ACC112 (cell line): ENCODE measurements around the gene NKX2-1.

Experiments used
- H2AFZ ChIP-seq: fragments of 200-600 bp; sonication (generic); one replicate; pipeline ENCODE4 v1.6.0; 2017; ENCODE audit warnings: antibody characterized with exemption, low read length; ENCODE audit not compliant: unreplicated experiment
- H3K27ac ChIP-seq: fragments of 200-600 bp; sonication (generic); 2 replicates; pipeline ENCODE4 v1.5.1; 2014; ENCODE audit warnings: low read depth, mild to moderate bottlenecking, antibody characterized with exemption, low read length, moderate library complexity
- H3K27me3 ChIP-seq: fragments of 200-600 bp; sonication (generic); 2 replicates; pipeline ENCODE4 v1.6.1; 2014; ENCODE audit warnings: mild to moderate bottlenecking, antibody characterized with exemption, low read length, moderate library complexity, mixed read lengths; ENCODE audit not compliant: insufficient read depth
- H3K36me3 ChIP-seq: fragments of 200-600 bp; sonication (generic); 2 replicates; pipeline ENCODE4 v1.6.1; 2016; ENCODE audit warnings: mild to moderate bottlenecking, antibody characterized with exemption, low read length, moderate library complexity, mixed read lengths; ENCODE audit not compliant: insufficient read depth
- H3K4me1 ChIP-seq: fragments of 200-600 bp; sonication (generic); one replicate; pipeline ENCODE4 v1.6.1; 2016; ENCODE audit warnings: low read length, mixed read lengths; ENCODE audit not compliant: insufficient read depth, unreplicated experiment, control insufficient read depth
- H3K4me3 ChIP-seq: fragments of 200-600 bp; sonication (generic); 2 replicates; pipeline ENCODE4 v1.5.1; 2014; ENCODE audit warnings: mild to moderate bottlenecking, low read depth, low read length
- H3K79me2 ChIP-seq: fragments of 200-600 bp; sonication (generic); one replicate; pipeline ENCODE4 v1.6.0; 2016; ENCODE audit warnings: low read length; ENCODE audit not compliant: control insufficient read depth, unreplicated experiment, insufficient read depth

The NKX2-1 gene

DNA sequence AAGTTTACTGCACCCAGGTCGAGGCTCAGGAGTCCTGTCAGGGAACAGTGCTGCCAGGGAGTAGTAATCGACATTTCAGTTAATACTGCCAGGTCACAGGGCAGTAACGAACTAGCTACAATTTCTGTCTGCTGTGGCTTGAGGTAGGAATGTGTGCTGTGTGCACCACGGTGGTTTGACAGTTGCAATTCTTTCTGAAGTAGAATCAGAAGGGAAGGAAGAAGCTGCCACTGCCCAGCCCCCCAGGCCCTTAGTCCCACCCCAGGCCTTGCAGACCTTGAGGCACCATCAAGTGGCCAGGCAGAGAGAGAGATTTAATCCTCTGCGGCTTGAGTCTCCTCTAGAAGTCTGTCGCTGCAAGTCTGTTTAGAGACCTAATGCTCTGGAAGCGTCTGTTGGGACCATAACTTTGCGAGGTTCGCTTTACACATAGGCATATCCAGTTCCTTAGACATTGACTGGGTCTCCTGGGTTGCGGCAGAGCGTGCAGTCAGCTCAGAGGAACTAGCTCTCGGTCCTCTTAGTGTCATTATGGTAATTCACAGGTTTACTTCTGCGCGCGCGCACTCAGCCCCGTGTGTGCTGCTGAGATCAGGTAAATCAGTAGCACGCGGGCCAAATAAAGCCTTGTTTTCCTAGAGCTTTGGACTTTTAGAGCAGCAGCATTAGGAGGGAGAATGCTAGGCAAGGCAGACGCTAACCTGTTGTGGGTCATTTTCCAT lies 9.8 kb downstream of the NKX2-1 start:
- Histone ChIP-seq H3K79me2 (no peaks in the 10 kb centered on the region), H2AFZ (no peak overlapping the region), H3K4me3 (no peak overlapping the region), H3K27ac (no peak overlapping the region), H3K36me3 (no peaks in the 10 kb centered on the region), H3K4me1 (no peaks in the 10 kb centered on the region), H3K27me3 (peaks cover 99% of the 10 kb centered on the region)

DNA sequence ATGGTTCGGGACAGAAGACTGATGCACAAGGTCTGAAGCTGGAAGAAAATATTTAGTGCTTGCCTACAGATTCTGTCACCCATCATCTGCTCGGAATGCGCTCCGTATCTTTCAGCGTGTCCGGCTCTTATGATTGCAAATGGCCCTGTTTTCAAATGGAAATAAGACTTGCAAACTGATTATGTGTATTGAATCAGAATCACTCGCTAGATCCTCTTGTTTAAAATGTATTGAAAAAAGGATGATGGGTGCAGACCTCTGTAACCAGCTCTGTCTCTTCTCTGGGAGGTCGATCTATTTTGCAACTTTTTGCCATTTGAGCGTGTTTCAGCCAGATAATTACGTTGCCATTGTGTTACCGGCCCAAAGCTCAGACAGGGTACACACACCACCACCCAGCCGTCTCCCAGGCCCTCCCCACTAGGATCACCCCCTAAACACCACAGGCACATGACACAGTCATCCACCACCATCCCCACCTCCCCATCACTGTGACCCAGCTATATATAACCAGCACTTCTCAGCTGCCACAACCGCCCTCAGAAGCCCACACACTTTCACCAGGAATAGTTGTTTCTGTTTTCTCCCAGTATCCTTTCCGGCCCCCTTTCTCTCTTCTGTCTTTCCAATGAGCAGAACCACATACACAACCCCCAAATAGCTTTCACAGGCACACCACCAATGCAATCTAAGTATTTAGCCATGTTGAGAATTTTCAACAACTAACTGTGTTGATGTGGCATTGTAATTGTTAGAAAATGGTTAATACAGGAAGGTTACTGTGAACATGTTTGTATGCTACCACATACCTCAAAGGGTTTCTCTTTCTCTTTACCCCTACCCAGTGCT lies 10.7 kb downstream of the NKX2-1 start:
- Histone ChIP-seq H2AFZ (no peak overlapping the region), H3K79me2 (no peaks in the 10 kb centered on the region), H3K4me1 (no peaks in the 10 kb centered on the region), H3K36me3 (no peaks in the 10 kb centered on the region), H3K27me3 (peaks cover 99% of the 10 kb centered on the region), H3K4me3 (no peak overlapping the region), H3K27ac (no peak overlapping the region)

DNA sequence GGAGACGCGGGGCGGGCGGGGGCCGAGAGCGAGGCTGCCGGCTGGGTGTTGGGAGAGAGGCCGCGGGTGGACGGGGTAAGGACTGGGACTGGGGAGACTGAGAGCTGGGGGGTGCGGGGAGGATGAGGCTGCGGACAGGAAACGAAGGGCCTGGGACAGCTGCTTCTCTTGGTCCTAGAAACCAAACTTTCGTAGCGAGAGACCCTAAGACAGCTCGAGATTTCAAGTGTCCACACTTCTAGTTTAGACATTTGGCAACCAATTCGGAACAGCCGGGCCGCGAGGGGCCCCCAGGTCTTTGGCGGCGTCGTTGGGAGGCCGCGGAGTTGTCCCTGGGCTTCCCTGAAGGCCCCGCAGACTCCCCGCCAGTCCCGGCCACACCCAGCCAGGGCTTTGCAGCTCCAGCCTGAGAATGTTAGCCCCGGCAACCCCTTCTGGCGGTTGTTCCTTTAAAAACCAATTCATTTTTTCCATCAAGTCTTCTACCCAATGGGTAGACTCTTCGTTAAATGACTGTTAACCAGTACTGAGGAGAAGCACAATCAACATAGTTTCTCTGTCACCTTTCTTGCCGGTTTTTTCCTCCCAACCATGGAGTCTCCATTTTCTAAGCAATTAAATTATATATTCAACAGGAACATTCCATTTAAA lies 11.5 kb downstream of the NKX2-1 start:
- Histone ChIP-seq H3K4me1 (no peaks in the 10 kb centered on the region), H3K36me3 (no peaks in the 10 kb centered on the region), H3K4me3 (no peak overlapping the region), H3K27ac (no peak overlapping the region), H2AFZ (no peak overlapping the region), H3K27me3 (peaks cover 99% of the 10 kb centered on the region), H3K79me2 (no peaks in the 10 kb centered on the region)

DNA sequence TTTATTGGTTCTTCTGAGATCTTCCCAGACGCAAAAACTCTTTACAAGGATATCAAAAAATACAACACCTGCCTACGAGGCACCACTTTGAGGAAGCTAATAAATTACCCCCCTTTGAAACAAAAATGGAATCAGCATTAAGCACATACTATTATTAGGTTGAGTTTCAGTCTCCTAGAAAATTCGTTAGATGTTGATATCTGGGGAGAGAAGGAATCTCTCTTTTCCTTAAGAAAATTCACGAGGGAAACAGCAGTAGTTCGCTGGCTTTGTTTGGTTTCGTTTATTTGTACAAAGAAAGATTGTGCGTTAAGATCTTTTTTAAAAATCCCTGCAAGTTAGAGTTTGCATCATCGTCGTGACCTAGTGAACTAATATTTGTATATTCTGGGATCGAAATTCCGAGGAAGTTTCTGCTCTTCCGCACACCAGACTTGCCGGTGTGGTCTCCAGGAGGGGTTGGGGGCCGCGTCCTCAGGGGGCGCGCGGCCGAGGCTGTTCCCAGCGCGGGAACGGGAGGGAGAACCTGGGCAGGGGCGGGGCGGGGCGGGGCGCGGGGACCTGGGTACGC lies 12.1 kb downstream of the NKX2-1 start:
- peaks cover 99% of the 10 kb centered on the region for H3K27me3 ChIP-seq
- no peak overlapping the region for H3K4me3 ChIP-seq
- no peaks in the 10 kb centered on the region for H3K36me3 ChIP-seq
- no peaks in the 10 kb centered on the region for H3K79me2 ChIP-seq
- no peak overlapping the region for H3K27ac ChIP-seq
- H3K4me1 ChIP-seq, result no peaks in the 10 kb centered on the region
- no peak overlapping the region for H2AFZ ChIP-seq

DNA sequence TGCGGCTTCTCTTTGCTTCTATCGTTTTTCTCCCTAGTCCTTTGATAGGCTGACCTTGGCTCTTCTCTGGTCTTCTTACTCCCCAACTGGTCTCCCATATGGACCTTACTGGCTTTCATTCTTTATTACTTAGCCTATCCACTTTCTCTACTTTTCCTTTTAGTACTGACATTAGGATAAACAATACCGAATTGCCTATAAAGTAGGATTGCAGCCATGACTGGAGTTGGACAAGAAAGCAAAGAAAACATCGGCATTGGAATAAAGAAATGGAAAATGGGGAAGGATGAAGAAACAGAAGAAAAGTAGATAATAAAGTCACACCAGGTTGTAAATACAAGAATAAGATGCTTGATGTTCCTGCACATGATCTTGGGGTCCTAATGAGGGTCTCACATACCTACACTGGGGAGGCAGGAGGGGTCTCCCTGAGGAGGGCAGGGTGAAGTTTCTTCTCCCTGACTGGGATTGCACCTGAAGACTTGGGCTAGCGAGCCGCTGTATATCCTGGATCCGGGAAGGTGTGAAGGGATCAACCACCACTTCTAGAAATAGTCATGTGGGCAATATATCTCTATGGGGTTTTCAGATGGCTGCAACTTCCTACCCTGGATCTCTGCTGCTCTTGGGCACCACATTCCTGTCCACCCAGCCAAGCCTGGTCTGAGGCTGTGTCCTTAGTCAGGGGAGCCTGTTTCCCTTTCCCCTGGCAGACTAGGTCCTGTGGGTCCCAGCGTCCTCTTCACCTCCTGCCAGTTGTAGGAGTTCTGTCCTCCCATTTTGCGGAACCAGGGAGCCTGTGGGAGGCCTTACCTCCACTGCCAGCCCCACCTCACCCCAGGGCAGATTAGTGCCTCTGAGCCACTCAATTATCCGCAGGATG lies 13.1 kb downstream of the NKX2-1 start:
- Histone ChIP-seq H3K27me3 (peaks cover 99% of the 10 kb centered on the region), H3K36me3 (no peaks in the 10 kb centered on the region), H3K79me2 (no peaks in the 10 kb centered on the region), H2AFZ (no peak overlapping the region), H3K4me1 (no peaks in the 10 kb centered on the region), H3K4me3 (no peak overlapping the region), H3K27ac (no peak overlapping the region)

DNA sequence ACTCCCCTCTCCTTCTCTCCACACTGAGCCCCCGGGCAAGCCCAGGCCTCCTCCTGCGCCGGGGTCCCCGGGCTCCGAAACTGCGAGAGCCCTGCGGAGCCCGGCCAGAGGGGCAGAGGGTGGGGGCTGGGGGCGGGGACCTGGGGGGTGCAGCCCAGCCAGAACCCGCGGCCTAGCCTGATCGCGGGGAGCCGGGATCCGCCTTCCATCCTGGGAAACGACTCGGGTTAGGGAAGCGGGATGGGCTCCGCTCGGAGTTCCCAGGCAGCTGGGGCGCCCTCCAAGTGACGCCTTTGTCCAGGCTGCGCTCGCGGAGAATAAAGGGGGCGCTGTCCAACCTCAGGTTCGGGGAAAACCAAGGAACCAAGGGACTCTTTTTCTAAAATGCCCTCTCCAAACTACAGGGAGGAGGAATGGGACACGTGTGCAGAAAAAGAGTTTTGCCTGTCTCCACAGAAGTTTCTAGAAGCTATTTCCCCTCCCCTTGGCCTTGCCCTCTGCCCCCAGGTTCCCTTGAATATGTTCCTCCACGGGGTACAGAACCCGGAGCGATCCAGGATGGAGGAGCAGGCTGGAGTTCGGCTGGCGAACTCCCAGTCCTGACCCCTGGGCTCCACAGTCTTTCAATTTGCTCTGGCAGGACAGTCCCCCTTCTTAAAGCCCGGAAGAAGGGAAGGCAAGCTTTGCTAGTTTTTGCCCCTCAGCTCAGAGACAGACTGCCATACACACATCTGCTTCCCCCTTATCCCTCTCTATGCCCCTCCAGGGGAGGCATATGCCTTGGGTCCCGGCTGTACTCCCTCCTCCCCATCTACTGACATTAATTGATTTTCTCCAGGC lies 13.9 kb downstream of the NKX2-1 start:
- Histone ChIP-seq H3K36me3 (no peaks in the 10 kb centered on the region), H3K79me2 (no peaks in the 10 kb centered on the region), H3K27ac (no peak overlapping the region), H2AFZ (no peak overlapping the region), H3K27me3 (peaks cover 100% of the 10 kb centered on the region), H3K4me3 (no peak overlapping the region), H3K4me1 (no peaks in the 10 kb centered on the region)

DNA sequence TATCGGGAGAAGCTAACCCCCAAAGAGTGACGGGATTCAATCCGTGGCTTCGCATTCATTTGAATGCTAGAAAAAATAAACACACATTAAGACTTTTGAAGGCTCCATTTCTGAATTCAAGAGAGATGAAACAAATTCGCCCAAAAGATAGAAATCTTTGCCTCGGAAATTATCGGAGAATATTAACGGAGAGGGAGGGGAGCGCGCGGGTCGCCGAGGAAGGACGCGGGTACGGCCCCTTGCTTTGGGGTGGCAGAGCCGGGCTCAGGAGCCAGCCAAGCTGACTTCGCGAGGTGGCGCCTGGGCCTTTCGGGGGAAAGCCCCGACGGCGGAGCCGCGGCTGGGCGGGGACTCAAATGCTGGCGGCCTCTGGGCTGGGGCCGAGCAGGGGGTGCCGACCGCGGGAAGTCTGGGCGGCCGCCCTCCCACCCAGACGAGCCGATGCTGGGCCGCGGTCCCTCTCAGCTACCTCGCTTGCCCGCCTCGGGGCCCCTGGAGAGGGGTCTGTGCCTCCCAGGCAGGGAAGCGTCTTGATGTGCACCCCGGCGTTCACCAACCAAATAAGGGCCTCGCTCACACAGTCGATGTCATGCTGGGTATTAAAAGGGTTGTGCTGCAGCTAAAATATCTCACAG lies 14.7 kb downstream of the NKX2-1 start:
- Histone ChIP-seq H2AFZ (no peak overlapping the region), H3K36me3 (no peaks in the 10 kb centered on the region), H3K27me3 (peaks cover 100% of the 10 kb centered on the region), H3K27ac (no peak overlapping the region), H3K79me2 (no peaks in the 10 kb centered on the region), H3K4me1 (no peaks in the 10 kb centered on the region), H3K4me3 (no peak overlapping the region)

DNA sequence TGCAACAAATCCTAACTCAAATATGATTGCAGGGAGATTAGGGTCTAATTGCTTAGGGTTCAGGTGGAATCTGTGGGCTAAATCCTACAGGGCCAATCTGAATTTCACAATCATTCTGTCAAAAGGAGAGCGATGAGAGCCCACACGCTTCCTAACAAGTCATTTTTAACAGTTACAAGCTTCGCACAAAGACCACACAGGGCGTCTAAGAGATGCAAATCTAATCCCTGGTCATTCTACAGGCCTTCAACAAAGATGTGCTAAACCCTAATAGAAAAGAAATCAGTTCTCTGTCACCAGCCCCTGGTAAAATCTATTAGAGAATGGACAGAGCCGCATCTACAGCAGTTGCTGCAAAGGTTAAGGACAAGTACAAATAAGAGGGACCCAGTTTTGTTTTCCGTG lies 15.3 kb downstream of the NKX2-1 start:
- no peak overlapping the region for H3K27ac ChIP-seq
- no peaks in the 10 kb centered on the region for H3K4me1 ChIP-seq
- no peak overlapping the region for H2AFZ ChIP-seq
- no peak overlapping the region for H3K4me3 ChIP-seq
- peaks cover 100% of the 10 kb centered on the region for H3K27me3 ChIP-seq
- no peaks in the 10 kb centered on the region for H3K36me3 ChIP-seq
- H3K79me2 ChIP-seq, result no peaks in the 10 kb centered on the region
